Naive thymus-derived CD4-positive, alpha-beta T cell (primary cell): ENCODE data around the gene ACOX3. TPM values are rescaled to one million over a fixed set of nuclear protein-coding genes. Genes with fewer than 3 reads are reported as not detected.

Experiments
- ATAC-seq: fragments of 150-1000 bp; cut with Tn5 transposase; 2 replicates; pipeline ENCODE4 v1.10.0; 2021; ENCODE audit warnings: mild to moderate bottlenecking, moderate library complexity
- CTCF ChIA-PET: fragments of 350-600 bp; sonication (Branson Sonifier 250); formaldehyde crosslinking; loops from one replicate; lab custom pipeline; 2021; ENCODE audit warnings: antibody characterized with exemption; lab: Charles Lee
- POLR2A ChIA-PET: fragments of 350-600 bp; sonication (Branson Sonifier 250); formaldehyde crosslinking; loops from one replicate; lab custom pipeline; 2021; ENCODE audit warnings: antibody characterized with exemption, inconsistent platforms; lab: Charles Lee
- DNase-seq, 9 donors: peaks; one replicate each; pipeline versions ENCODE4 v3.0.0 to v3.0.0-alpha.2; 2020 to 2022; ENCODE audit warnings: mixed read lengths in 1 of 9
- H3K27ac ChIP-seq: one replicate; pipeline ENCODE4 v1.7.0; 2013; ENCODE audit warnings: mild to moderate bottlenecking, low read depth, low read length, moderate library complexity
- H3K27me3 ChIP-seq, 2 donors: one replicate each; pipeline ENCODE4 v1.7.0; 2013; ENCODE audit warnings: low read length in 2 of 2, mild to moderate bottlenecking in 2 of 2, moderate library complexity in 2 of 2; ENCODE audit not compliant: control insufficient read depth in 2 of 2, insufficient read depth in 2 of 2
- H3K36me3 ChIP-seq, 3 experiments: 1 replicate in 2 of 3; 2 replicates in 1 of 3; pipeline ENCODE4 v1.7.0; 2013; ENCODE audit warnings: low read length in 3 of 3, mild to moderate bottlenecking in 3 of 3, moderate library complexity in 1 of 3; ENCODE audit not compliant: insufficient read depth in 3 of 3, control insufficient read depth in 2 of 3
- H3K4me1 ChIP-seq, 2 donors: one replicate each; pipeline ENCODE4 v1.7.0; 2013; ENCODE audit warnings: low read length in 2 of 2, mild to moderate bottlenecking in 2 of 2, moderate library complexity in 1 of 2; ENCODE audit not compliant: control insufficient read depth in 2 of 2, insufficient read depth in 2 of 2
- H3K4me3 ChIP-seq: 2 replicates; pipeline ENCODE4 v1.7.0; 2013; ENCODE audit warnings: mild to moderate bottlenecking, low read length
- H3K9me3 ChIP-seq, 3 experiments: 1 replicate in 2 of 3; 2 replicates in 1 of 3; pipeline ENCODE4 v1.7.0; 2013; ENCODE audit warnings: low read length in 3 of 3; ENCODE audit not compliant: control insufficient read depth in 2 of 3
- H3K27ac Mint-ChIP-seq, 9 donors: one replicate each; pipeline ENCODE4 v1.8.0; 2020 to 2022; ENCODE audit warnings: mixed read lengths in 9 of 9, mild to moderate bottlenecking in 8 of 9, moderate library complexity in 5 of 9, inconsistent platforms in 2 of 9
- H3K27me3 Mint-ChIP-seq, 5 donors: one replicate each; pipeline ENCODE4 v1.8.0; 2021 to 2022; ENCODE audit warnings: mixed read lengths in 5 of 5, mild to moderate bottlenecking in 1 of 5
- H3K36me3 Mint-ChIP-seq, 5 donors: one replicate each; pipeline ENCODE4 v1.8.0; 2020 to 2022; ENCODE audit warnings: mixed read lengths in 5 of 5, mild to moderate bottlenecking in 3 of 5, inconsistent platforms in 1 of 5
- H3K4me1 Mint-ChIP-seq, 7 donors: one replicate each; pipeline ENCODE4 v1.8.0; 2020 to 2022; ENCODE audit warnings: mixed read lengths in 7 of 7, mild to moderate bottlenecking in 3 of 7, inconsistent platforms in 1 of 7
- H3K4me3 Mint-ChIP-seq, 10 donors: one replicate each; pipeline ENCODE4 v1.8.0; 2020 to 2022; ENCODE audit warnings: mild to moderate bottlenecking in 10 of 10, mixed read lengths in 10 of 10, moderate library complexity in 6 of 10, inconsistent platforms in 2 of 10
- H3K9me3 Mint-ChIP-seq, 11 donors: one replicate each; pipeline ENCODE4 v1.8.0; 2020 to 2022; ENCODE audit warnings: mixed read lengths in 11 of 11, mild to moderate bottlenecking in 4 of 11, inconsistent platforms in 1 of 11, moderate library complexity in 1 of 11
- intact Hi-C, 2 donors: fragments of 100-400 bp; cut with micrococcal nuclease; formaldehyde crosslinking; loops; one replicate each; pipeline ENCODE4 v1.15.1; 2023
- polyA plus RNA-seq, 2 donors: library from polyadenylated mRNA; unstranded; fragments of 300-500 nt; fragmentation: Illumina TruSeq; gene quantifications; one replicate each; pipeline ENCODE4 v1.2.3, GENCODE V29; 2021
- total RNA-seq, 6 experiments: library from RNA in 5 of 6; stranded (reverse) in 5 of 6; gene quantifications; 1 replicate in 5 of 6; 2 replicates in 1 of 6; pipeline ENCODE4 v1.2.3 and lab custom pipeline; 2021 to 2026

ACOX3 gene
- total and polyA plus RNA-seq, 7 experiments from 2014 or later = 10.9 to 20.5 (median 16.1) TPM

- DNase-seq (no peak), ATAC-seq (no peak)
- peaks cover 0 to 2% (median 0%) of the 10 kb centered on the region in 7 donors for H3K4me1 Mint-ChIP-seq
- H3K27ac ChIP-seq = no peak overlapping the region
- no peak overlapping the region for H3K27ac Mint-ChIP-seq
- ChIA-PET POLR2A (no interaction called here), CTCF (no interaction called here)
- H3K27me3 ChIP-seq = no peaks in the 10 kb centered on the region
- H3K4me3 ChIP-seq = no peak overlapping the region
- intact Hi-C loops = no loop called here
- H3K4me1 ChIP-seq = no peaks in the 10 kb centered on the region
- H3K9me3 Mint-ChIP-seq = peaks cover 0 to 1% (median 0%) of the 10 kb centered on the region in 11 donors
- no peaks in the 10 kb centered on the region for H3K27me3 Mint-ChIP-seq
- peaks cover 0 to 31% (median 0%) of the 10 kb centered on the region in 3 experiments for H3K36me3 ChIP-seq
- H3K9me3 ChIP-seq = no peaks in the 10 kb centered on the region
- peaks cover 0 to 50% (median 9%) of the 10 kb centered on the region in 5 donors for H3K36me3 Mint-ChIP-seq
- no peak overlapping the region for H3K4me3 Mint-ChIP-seq
These were observed 39.7 kb downstream of the ACOX3 start for GRCh38 chr4:8400632-8401325.

GRCh38 chr4:8399298-8399697 lies 41.2 kb downstream of the ACOX3 start:
- H3K36me3 ChIP-seq = peaks cover 0 to 28% (median 0%) of the 10 kb centered on the region in 3 experiments
- POLR2A ChIA-PET = no interaction called here
- H3K4me3 ChIP-seq = no peak overlapping the region
- H3K9me3 ChIP-seq = no peaks in the 10 kb centered on the region
- ATAC-seq (no peak), DNase-seq (no peak)
- no peaks in the 10 kb centered on the region for H3K4me1 Mint-ChIP-seq
- no peaks in the 10 kb centered on the region for H3K27me3 Mint-ChIP-seq
- H3K4me3 Mint-ChIP-seq = no peak overlapping the region
- CTCF ChIA-PET = no interaction called here
- no peaks in the 10 kb centered on the region for H3K27me3 ChIP-seq
- H3K4me1 ChIP-seq = no peaks in the 10 kb centered on the region
- intact Hi-C loops = no loop called here
- peak overlapping the region in 1 of 9 donors; percentile 69 for H3K27ac Mint-ChIP-seq
- H3K9me3 Mint-ChIP-seq = peaks cover 0 to 1% (median 0%) of the 10 kb centered on the region in 11 donors
- no peak overlapping the region for H3K27ac ChIP-seq
- peaks cover 0 to 43% (median 9%) of the 10 kb centered on the region in 5 donors for H3K36me3 Mint-ChIP-seq

GRCh38 chr4:8398347-8398746 lies 42.2 kb downstream of the ACOX3 start:
- Histone ChIP-seq H3K9me3 (no peaks in the 10 kb centered on the region), H3K27ac (no peak overlapping the region), H3K36me3 (peaks cover 0 to 30% (median 0%) of the 10 kb centered on the region in 3 experiments), H3K4me3 (no peak overlapping the region), H3K4me1 (no peaks in the 10 kb centered on the region), H3K27me3 (no peaks in the 10 kb centered on the region)
- peaks cover 0 to 1% (median 0%) of the 10 kb centered on the region in 11 donors for H3K9me3 Mint-ChIP-seq
- ATAC-seq = no peak
- H3K4me3 Mint-ChIP-seq = no peak overlapping the region
- H3K27ac Mint-ChIP-seq = no peak overlapping the region
- no peaks in the 10 kb centered on the region for H3K4me1 Mint-ChIP-seq
- no peaks in the 10 kb centered on the region for H3K27me3 Mint-ChIP-seq
- intact Hi-C loops = no loop called here
- H3K36me3 Mint-ChIP-seq = peaks cover 0 to 53% (median 9%) of the 10 kb centered on the region in 5 donors
- POLR2A ChIA-PET = no interaction called here
- DNase-seq = no peak
- CTCF ChIA-PET = no interaction called here

- POLR2A ChIA-PET = no interaction called here
- DNase-seq = no peak
- Histone ChIP-seq H3K4me1 (no peaks in the 10 kb centered on the region), H3K4me3 (no peak overlapping the region), H3K36me3 (peaks cover 0 to 40% (median 0%) of the 10 kb centered on the region in 3 experiments), H3K27me3 (no peaks in the 10 kb centered on the region), H3K9me3 (no peaks in the 10 kb centered on the region), H3K27ac (no peak overlapping the region)
- Mint-ChIP-seq H3K4me3 (no peak overlapping the region), H3K9me3 (peaks cover 0 to 1% (median 0%) of the 10 kb centered on the region in 11 donors), H3K27ac (no peak overlapping the region), H3K4me1 (no peaks in the 10 kb centered on the region), H3K27me3 (no peaks in the 10 kb centered on the region), H3K36me3 (peaks cover 0 to 60% (median 10%) of the 10 kb centered on the region in 5 donors)
- no peak for ATAC-seq
- intact Hi-C loops = no loop called here
- CTCF ChIA-PET = interaction anchor here (0.7 kb wide), 1 partner anchor 321 kb away, joined by 4 read pairs; no protein-coding TSS in a partner anchor
These were observed 43.6 kb downstream of the ACOX3 start for GRCh38 chr4:8396762-8397406.

- Mint-ChIP-seq H3K4me3 (no peak overlapping the region), H3K9me3 (peaks cover 0 to 1% (median 0%) of the 10 kb centered on the region in 11 donors), H3K27ac (no peak overlapping the region), H3K36me3 (peaks cover 0 to 60% (median 14%) of the 10 kb centered on the region in 5 donors), H3K4me1 (no peaks in the 10 kb centered on the region), H3K27me3 (no peaks in the 10 kb centered on the region)
- Histone ChIP-seq H3K27me3 (no peaks in the 10 kb centered on the region), H3K36me3 (peaks cover 0 to 45% (median 0%) of the 10 kb centered on the region in 3 experiments), H3K9me3 (no peaks in the 10 kb centered on the region), H3K4me3 (no peak overlapping the region), H3K4me1 (no peaks in the 10 kb centered on the region), H3K27ac (no peak overlapping the region)
- intact Hi-C loops = no loop called here
- ChIA-PET CTCF (no interaction called here), POLR2A (no interaction called here)
- DNase-seq (no peak), ATAC-seq (no peak)
These were observed 44.8 kb downstream of the ACOX3 start for GRCh38 chr4:8395504-8396296.

- no peaks in the 10 kb centered on the region for H3K4me1 Mint-ChIP-seq
- Histone ChIP-seq H3K27me3 (no peaks in the 10 kb centered on the region), H3K9me3 (no peaks in the 10 kb centered on the region), H3K27ac (no peak overlapping the region), H3K4me3 (no peak overlapping the region), H3K4me1 (no peaks in the 10 kb centered on the region), H3K36me3 (peaks cover 0 to 45% (median 0%) of the 10 kb centered on the region in 3 experiments)
- intact Hi-C loops = no loop called here
- no peaks in the 10 kb centered on the region for H3K27me3 Mint-ChIP-seq
- no peak overlapping the region for H3K4me3 Mint-ChIP-seq
- ATAC-seq (no peak), DNase-seq (no peak)
- no peak overlapping the region for H3K27ac Mint-ChIP-seq
- H3K9me3 Mint-ChIP-seq = peaks cover 0 to 1% (median 0%) of the 10 kb centered on the region in 11 donors
- ChIA-PET POLR2A (no interaction called here), CTCF (no interaction called here)
- H3K36me3 Mint-ChIP-seq = peaks cover 0 to 64% (median 14%) of the 10 kb centered on the region in 5 donors
These were observed 45.7 kb downstream of the ACOX3 start for GRCh38 chr4:8394806-8395205.
